K562 (cell line): ENCODE measurements around the gene XAGE1A.
"Not testable (repeated sequence)": the region's sequence is repeated elsewhere in the genome, so short reads cannot be mapped to it uniquely, and the experiment has no call there.

Experiments
- CTCF ChIP-seq, 3 experiments: IDR thresholded peaks in 2 of 3; conservative IDR thresholded peaks in 1 of 3; 2 replicates each; pipeline ENCODE4 v1.5.1; 2011 to 2012; ENCODE audit warnings: low read length in 3 of 3, mild to moderate bottlenecking in 3 of 3, control low read depth in 2 of 3, improper control_type of control experiment in 1 of 3, inconsistent platforms in 1 of 3, low read depth in 1 of 3, mixed read lengths in 1 of 3, moderate library complexity in 1 of 3; ENCODE audit not compliant: insufficient read depth in 2 of 3
- ESRRB ChIP-seq: fragments of 250-450 bp; sonication (Bioruptor Pico); IDR thresholded peaks from 2 replicates; pipeline ENCODE4 v1.5.0; 2020; ENCODE audit warnings: mild to moderate bottlenecking, moderate library complexity, borderline replicate concordance
- ZNF780A ChIP-seq: fragments of 250-450 bp; sonication (Bioruptor Pico); IDR thresholded peaks from 2 replicates; pipeline ENCODE4 v1.5.0; 2021; ENCODE audit warnings: mild to moderate bottlenecking

GRCh38 chrX:52511126-52511525 is 15.5 kb downstream of the XAGE1A start:
- not testable (repeated sequence) for TF ChIP-seq CTCF (IDR thresholded peaks at IDR 0.05 in 2 of 3, conservative IDR thresholded peaks at IDR 0.05 in 1 of 3; ENCODE audit: insufficient read depth in 2 of 3, low read depth in 1 of 3, low read length in 3 of 3); ESRRB; ZNF780A (CRISPR knock-in tag)
